Loucy (cell line): Measurements from ENCODE around the gene DAPK1.

Experiments used
- CTCF ChIP-seq: fragments of 200-600 bp; sonication (generic); conservative IDR thresholded peaks from 2 replicates; pipeline ENCODE4 v1.5.1; 2014; ENCODE audit warnings: mild to moderate bottlenecking, antibody characterized with exemption, low read length
- EZH2phosphoT487 ChIP-seq: fragments of 200-600 bp; IDR thresholded peaks from 2 replicates; pipeline ENCODE4 v1.6.1; 2018; ENCODE audit warnings: antibody characterized with exemption, mild to moderate bottlenecking, moderate library complexity, borderline replicate concordance

- TF ChIP-seq EZH2phosphoT487 (no peak), CTCF (no peak)
Measured at GRCh38 chr9:87638292-87638691, 140.6 kb downstream of the DAPK1 start.
